ENCODE data around the gene KPNA3. TPM values are rescaled to one million over a fixed set of nuclear protein-coding genes. Genes with fewer than 3 reads are reported as not detected.
A peak's percentile ranks its signal among the peaks of the same experiment; 100 is the strongest.

The KPNA3 gene
- total RNA-seq, 1 experiment from 2014 or later: 49.7 TPM

GRCh38 chr13:49789968-49790367 lies 2.5 kb downstream of the KPNA3 start:
- H3K9me3 ChIP-seq (ENCODE audit: control insufficient read depth, low read depth, low read length): no peaks in the 10 kb centered on the region
- Mint-ChIP-seq H3K9me3 (peaks cover 0 to 2% of the 10 kb centered on the region in 2 experiments; a peak in 2 of 5 replicates), H3K4me3 (peak overlapping the region in 1 of 2 experiments; percentile 28; a peak in 2 of 5 replicates), H3K27me3 (ENCODE audit: low read depth) (peaks cover 4% of the 10 kb centered on the region; the same call in 1 of the 2 replicates), H3K36me3 (ENCODE audit: insufficient read depth in 1 of 3, low read depth in 3 of 3) (peaks cover 0 to 5% (median 5%) of the 10 kb centered on the region in 3 experiments; a peak in 4 of 7 replicates), H3K27ac (no peak overlapping the region; a peak in 1 of 7 replicates), H3K4me1 (peaks cover 40 to 41% of the 10 kb centered on the region in 2 experiments)
- H2AFZ ChIP-seq (ENCODE audit: low read length): no peak overlapping the region
- no peak overlapping the region for H3T11ph ChIP-seq (ENCODE audit: low read length)
- no peak overlapping the region for H3K27ac ChIP-seq (ENCODE audit: insufficient read length, low read depth, low read length)
- H3K4me2 ChIP-seq (ENCODE audit: insufficient read depth, insufficient read length, low read length): no peak overlapping the region
- no peak overlapping the region for H2BK120ac ChIP-seq (ENCODE audit: low read depth, low read length, poor library complexity, severe bottlenecking)
- H2BK12ac ChIP-seq (ENCODE audit: insufficient read length, low read depth, low read length): no peak overlapping the region
- no peak overlapping the region for H2BK20ac ChIP-seq (ENCODE audit: low read depth, low read length, poor library complexity, severe bottlenecking)
- no peak overlapping the region for H2BK15ac ChIP-seq (ENCODE audit: low read depth, low read length)
- no peak overlapping the region for H4K8ac ChIP-seq (replicated peaks; ENCODE audit: insufficient read length, low read depth, low read length)
- no peaks in the 10 kb centered on the region for H3K79me1 ChIP-seq (ENCODE audit: insufficient read depth, low read depth, low read length, poor library complexity, severe bottlenecking)
- H2AK5ac ChIP-seq (ENCODE audit: insufficient read length, low read length): no peak overlapping the region
- no peak overlapping the region for H2BK5ac ChIP-seq (ENCODE audit: insufficient read length, low read length)
- H3K18ac ChIP-seq (ENCODE audit: insufficient read length, low read depth, low read length): no peak overlapping the region
- no peak overlapping the region for H3K9ac ChIP-seq (ENCODE audit: extremely low read depth, insufficient read length, low read length)
- H3K23me2 ChIP-seq (ENCODE audit: insufficient read length, low read depth, low read length, poor library complexity, severe bottlenecking): peaks cover 11% of the 10 kb centered on the region
- DNase-seq: no peak
- no peak overlapping the region for H4K5ac ChIP-seq (ENCODE audit: insufficient read length, low read depth, low read length)
- H3K27me3 ChIP-seq (ENCODE audit: insufficient read depth, low read length): no peaks in the 10 kb centered on the region
- H3K79me2 ChIP-seq (ENCODE audit: insufficient read depth, low read length): peaks cover 25% of the 10 kb centered on the region; the same call in 1 of the 2 replicates
- no peaks in the 10 kb centered on the region for H4K20me1 ChIP-seq (ENCODE audit: control insufficient read depth, insufficient read depth, insufficient read length)
- H3K56ac ChIP-seq (ENCODE audit: insufficient read length, low read depth, low read length): no peak overlapping the region
- no peaks in the 10 kb centered on the region for H3K4me1 ChIP-seq (ENCODE audit: insufficient read depth, low read length)
- H4K91ac ChIP-seq (ENCODE audit: insufficient read length, low read depth, low read length): no peak overlapping the region
- no peak overlapping the region for H3K14ac ChIP-seq (ENCODE audit: insufficient read depth, low read length)
- no peak overlapping the region for H3K23ac ChIP-seq (ENCODE audit: insufficient read length, low read depth, low read length)
- no CpG with 5 or more reads among the region's 8 CpGs for WGBS (ENCODE audit: extremely low coverage, insufficient read length, low lambda C conversion rate)
- no peak for TF ChIP-seq CTCF (conservative IDR thresholded peaks at IDR 0.05)
- H3K4ac ChIP-seq (ENCODE audit: low read depth, low read length): no peak overlapping the region
